ENCODE results near the gene AOAH.

Gene AOAH

DNA sequence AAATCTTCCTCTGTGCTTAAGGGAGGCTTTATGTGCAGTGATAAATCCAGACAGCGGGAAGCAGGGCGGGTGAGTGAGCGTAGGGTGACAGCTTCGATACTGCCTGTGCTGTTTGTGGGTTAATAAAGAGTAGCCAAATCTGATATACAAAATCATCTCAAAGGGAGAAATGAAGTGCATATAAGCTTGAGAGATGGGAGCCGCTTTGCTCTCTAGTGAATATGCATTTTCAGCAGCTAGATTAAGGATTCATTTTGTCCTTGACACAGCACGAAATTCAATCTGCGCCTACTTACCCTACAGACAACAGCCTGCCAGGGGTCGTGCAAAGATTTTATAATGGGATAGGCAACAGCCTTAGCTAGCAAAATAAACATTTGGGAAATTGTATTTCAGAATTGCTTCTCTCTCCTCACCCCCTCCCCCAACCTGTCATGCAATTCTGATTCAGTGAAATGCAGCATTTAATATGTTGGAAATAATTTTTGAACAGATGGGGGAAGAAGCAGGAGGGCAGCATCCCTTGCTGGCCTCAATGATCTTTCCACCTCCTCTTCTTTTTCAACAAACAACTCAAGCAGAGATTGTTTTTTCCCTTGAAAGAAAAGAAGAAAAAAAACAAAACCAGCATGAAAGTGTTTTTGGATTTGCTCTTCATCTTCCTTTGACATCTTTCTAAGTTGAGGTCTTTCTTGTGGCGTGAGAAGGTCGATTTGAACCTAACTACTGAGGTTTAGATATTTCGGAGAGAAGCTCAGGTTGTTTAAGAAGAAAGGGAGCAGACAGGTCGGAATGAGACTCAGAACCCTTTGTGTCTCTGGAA, 117.9 kb downstream of the AOAH start:
- CTCF ChIA-PET = interaction anchor here (0.8 kb wide), 1 partner anchor 132 kb away, joined by 3 read pairs; no protein-coding TSS in a partner anchor
- POLR2A ChIA-PET = no interaction called here

DNA sequence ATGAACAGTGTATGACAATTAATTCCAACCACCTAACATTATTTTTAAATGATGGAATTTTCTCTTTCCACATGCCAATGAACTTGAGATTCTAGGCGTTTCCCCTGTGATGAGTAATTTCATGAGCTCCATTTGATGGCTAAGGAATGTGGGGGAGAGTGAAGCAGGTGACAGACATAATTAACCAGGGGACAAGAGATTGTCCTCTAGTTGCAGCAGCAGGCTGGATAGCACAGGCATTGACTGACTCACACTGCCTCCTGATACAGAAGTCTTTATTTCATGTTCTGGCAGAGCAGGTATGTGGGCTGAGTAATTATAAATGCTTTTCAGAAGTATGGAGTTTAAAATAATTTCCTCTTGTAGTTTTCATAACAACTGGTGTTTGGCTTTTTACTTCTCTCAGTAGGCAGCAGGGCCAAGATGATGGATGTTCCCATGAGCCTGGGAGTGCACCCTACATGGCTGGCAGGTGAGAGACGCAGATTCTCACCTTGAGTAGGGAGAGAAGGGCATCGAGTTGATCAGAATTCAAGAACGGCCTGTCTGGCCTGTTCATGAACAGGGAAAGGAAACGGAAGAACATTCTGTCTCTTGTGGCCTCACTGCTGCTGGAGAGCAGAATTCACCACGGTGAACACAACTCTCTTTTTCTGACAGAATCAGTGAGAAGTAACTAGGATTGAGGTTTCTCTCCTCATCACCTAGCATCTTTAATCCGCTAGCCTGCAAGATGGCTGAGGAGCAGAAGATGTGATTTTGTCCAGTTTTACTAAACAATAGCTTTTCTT, 118.8 kb downstream of the AOAH start:
- no peak for DNase-seq (ENCODE audit: extremely low spot score)
- ChIA-PET CTCF (interaction anchor here (1.2 to 2.7 kb wide), 3 partner anchors 11 to 164 kb away, joined by 3 to 7 read pairs (median 3); no protein-coding TSS in a partner anchor), POLR2A (no interaction called here)
- TF ChIP-seq, protein P1, sequence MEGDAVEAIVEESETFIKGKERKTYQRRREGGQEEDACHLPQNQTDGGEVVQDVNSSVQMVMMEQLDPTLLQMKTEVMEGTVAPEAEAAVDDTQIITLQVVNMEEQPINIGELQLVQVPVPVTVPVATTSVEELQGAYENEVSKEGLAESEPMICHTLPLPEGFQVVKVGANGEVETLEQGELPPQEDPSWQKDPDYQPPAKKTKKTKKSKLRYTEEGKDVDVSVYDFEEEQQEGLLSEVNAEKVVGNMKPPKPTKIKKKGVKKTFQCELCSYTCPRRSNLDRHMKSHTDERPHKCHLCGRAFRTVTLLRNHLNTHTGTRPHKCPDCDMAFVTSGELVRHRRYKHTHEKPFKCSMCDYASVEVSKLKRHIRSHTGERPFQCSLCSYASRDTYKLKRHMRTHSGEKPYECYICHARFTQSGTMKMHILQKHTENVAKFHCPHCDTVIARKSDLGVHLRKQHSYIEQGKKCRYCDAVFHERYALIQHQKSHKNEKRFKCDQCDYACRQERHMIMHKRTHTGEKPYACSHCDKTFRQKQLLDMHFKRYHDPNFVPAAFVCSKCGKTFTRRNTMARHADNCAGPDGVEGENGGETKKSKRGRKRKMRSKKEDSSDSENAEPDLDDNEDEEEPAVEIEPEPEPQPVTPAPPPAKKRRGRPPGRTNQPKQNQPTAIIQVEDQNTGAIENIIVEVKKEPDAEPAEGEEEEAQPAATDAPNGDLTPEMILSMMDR (IDR thresholded peaks at IDR 0.05; ENCODE audit: control extremely low read depth, extremely low read depth, low read depth, missing control alignments) = no peak

More for the DNA sequence above, 117.9 kb downstream of the AOAH start:
- TF ChIP-seq, protein P1 (IDR thresholded peaks at IDR 0.05; ENCODE audit: control extremely low read depth, extremely low read depth, low read depth, missing control alignments) = no peak
- DNase-seq (ENCODE audit: extremely low spot score) = no peak

DNA sequence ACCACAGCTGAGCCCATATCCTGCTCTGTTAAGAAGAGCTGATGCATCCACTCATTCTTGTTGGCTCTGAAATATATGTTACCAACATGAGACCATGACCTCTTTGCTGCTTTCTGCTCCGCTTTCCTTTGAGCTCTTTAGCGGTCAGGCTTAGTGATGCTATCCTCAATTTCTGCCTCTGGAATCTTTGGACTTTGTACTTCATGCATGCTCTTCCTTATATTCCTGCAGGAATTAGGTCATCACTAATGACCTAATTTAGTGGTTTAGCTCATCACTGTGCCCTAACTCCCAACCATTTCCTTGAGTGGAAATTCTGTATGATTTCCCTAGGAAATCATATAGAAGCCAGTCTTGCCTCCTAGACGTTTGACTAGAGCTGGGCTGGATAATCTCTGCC, 119.5 kb downstream of the AOAH start:
- ChIA-PET POLR2A (no interaction called here), CTCF (interaction anchor here (1.2 to 2.7 kb wide), 3 partner anchors 12 to 163 kb away, joined by 3 to 7 read pairs (median 3); no protein-coding TSS in a partner anchor)
- DNase-seq (ENCODE audit: extremely low spot score) = no peak
- TF ChIP-seq, protein P1 (IDR thresholded peaks at IDR 0.05; ENCODE audit: control extremely low read depth, extremely low read depth, low read depth, missing control alignments) = no peak

DNA sequence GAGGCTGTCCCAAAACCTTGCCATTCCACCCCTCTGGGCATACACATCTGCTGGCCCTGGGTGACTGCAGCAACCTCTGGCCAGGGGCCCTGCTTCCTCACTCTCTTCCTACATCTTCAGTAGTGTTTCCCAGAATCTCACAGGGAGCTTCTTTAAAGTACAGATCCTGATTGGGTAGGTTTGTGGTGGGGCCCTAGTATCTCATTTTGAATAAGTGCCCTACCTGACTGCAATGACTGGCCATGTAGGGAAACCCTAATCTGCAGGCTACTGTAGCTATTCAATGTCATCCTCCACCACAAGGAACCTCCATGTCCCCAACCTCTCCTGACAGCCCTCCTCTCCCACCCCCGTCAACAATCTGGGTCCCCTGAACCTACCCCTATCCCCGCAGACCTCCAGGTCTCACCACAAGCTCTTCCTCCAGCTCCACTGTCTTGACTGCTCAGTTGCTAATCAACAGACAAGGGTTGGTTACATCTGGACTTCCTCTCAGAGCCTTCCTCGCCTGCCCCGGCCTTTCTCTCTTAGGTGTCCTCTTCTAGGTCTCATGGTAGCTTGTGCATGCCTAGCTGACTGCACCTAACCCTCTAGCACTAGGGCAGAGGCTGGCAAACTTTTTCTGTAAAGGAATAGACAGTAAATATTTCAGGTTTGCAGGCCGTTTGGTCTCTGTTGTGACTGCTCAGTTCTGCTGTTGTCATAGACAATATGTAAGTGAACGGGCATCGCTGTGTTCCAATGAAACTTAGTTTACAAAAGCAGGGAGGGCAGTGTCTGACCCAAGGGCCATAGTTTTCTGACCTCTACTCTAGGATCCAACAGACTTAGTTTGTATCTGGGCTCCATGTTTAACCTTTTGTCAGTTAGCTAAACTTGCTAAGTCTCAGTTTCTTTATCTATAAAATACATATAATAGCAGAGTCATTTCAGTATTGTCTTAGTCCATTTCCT, 121.1 kb downstream of the AOAH start:
- TF ChIP-seq, protein P1 (IDR thresholded peaks at IDR 0.05; ENCODE audit: control extremely low read depth, extremely low read depth, low read depth, missing control alignments) = no peak
- DNase-seq (ENCODE audit: extremely low spot score) = no peak
- ChIA-PET POLR2A (no interaction called here), CTCF (interaction anchor here (1.0 to 2.7 kb wide), 4 partner anchors 12 to 16 kb away, joined by 4 to 7 read pairs (median 4); no protein-coding TSS in a partner anchor)

DNA sequence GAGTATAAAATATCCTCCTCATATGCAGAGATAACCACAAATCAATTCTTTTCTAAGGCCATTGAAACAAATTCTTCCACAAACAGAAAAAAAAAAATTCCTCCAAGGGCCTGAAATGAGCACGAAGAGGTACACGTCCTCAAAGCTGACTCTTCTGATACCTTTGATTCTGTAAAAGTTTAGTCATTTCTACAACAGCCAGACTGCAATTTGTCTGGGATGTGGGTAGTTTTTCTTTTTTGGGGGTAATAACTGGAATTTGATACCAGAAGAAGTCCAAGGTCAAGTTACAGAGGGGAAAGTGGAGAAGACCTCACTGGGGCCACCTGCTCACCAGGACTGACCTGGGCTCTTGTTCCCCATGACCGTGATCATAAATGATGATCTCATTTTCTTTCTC, 121.8 kb downstream of the AOAH start:
- CTCF ChIA-PET = interaction anchor here (1.5 to 2.1 kb wide), 2 partner anchors 12 kb away, joined by 4 read pairs; no protein-coding TSS in a partner anchor
- TF ChIP-seq, protein P1 (IDR thresholded peaks at IDR 0.05; ENCODE audit: control extremely low read depth, extremely low read depth, low read depth, missing control alignments) = no peak
- no peak for DNase-seq (ENCODE audit: extremely low spot score)
- POLR2A ChIA-PET = no interaction called here
